Measurements from ENCODE around the gene ZCCHC2. TPM values are rescaled to one million over a fixed set of nuclear protein-coding genes. Genes with fewer than 3 reads are reported as not detected.

ZCCHC2 gene
- total RNA-seq, 1 experiment from 2014 or later = 12.4 TPM

- H3K23ac ChIP-seq (ENCODE audit: insufficient read length, low read depth, low read length) = no peak overlapping the region
- H3K27me3 ChIP-seq (ENCODE audit: insufficient read depth, low read length) = no peaks in the 10 kb centered on the region
- no peak overlapping the region for H3T11ph ChIP-seq (ENCODE audit: low read length)
- no peak overlapping the region for H2BK12ac ChIP-seq (ENCODE audit: insufficient read length, low read depth, low read length)
- no peak overlapping the region for H4K91ac ChIP-seq (ENCODE audit: insufficient read length, low read depth, low read length)
- H3K4me1 ChIP-seq (ENCODE audit: insufficient read depth, low read length) = no peaks in the 10 kb centered on the region
- no peak overlapping the region for H3K27ac ChIP-seq (ENCODE audit: insufficient read length, low read depth, low read length)
- H2BK5ac ChIP-seq (ENCODE audit: insufficient read length, low read length) = no peak overlapping the region
- H3K23me2 ChIP-seq (ENCODE audit: insufficient read length, low read depth, low read length, poor library complexity, severe bottlenecking) = no peaks in the 10 kb centered on the region
- no peak overlapping the region for H2BK20ac ChIP-seq (ENCODE audit: low read depth, low read length, poor library complexity, severe bottlenecking)
- H4K8ac ChIP-seq (replicated peaks; ENCODE audit: insufficient read length, low read depth, low read length) = no peak overlapping the region
- TF ChIP-seq CTCF (conservative IDR thresholded peaks at IDR 0.05) = no peak
- peaks cover 2 to 3% of the 10 kb centered on the region in 2 experiments; a peak in 2 of 4 replicates for H3K4me1 Mint-ChIP-seq
- H3K79me1 ChIP-seq (ENCODE audit: insufficient read depth, low read depth, low read length, poor library complexity, severe bottlenecking) = no peaks in the 10 kb centered on the region
- no peak overlapping the region for H3K4me3 Mint-ChIP-seq
- no peak overlapping the region for H2BK15ac ChIP-seq (ENCODE audit: low read depth, low read length)
- no peak overlapping the region for H2BK120ac ChIP-seq (ENCODE audit: low read depth, low read length, poor library complexity, severe bottlenecking)
- no peak overlapping the region for H2AK5ac ChIP-seq (ENCODE audit: insufficient read length, low read length)
- no peak overlapping the region for H3K18ac ChIP-seq (ENCODE audit: insufficient read length, low read depth, low read length)
- no peaks in the 10 kb centered on the region for H3K27me3 Mint-ChIP-seq (ENCODE audit: low read depth)
- H3K9ac ChIP-seq (ENCODE audit: extremely low read depth, insufficient read length, low read length) = no peak overlapping the region
- no peak overlapping the region for H2AFZ ChIP-seq (ENCODE audit: low read length)
- no peak overlapping the region for H3K14ac ChIP-seq (ENCODE audit: insufficient read depth, low read length)
- H3K4ac ChIP-seq (ENCODE audit: low read depth, low read length) = no peak overlapping the region
- H3K9me3 Mint-ChIP-seq = no peaks in the 10 kb centered on the region
- DNase-seq = no peak
- H3K36me3 Mint-ChIP-seq (ENCODE audit: insufficient read depth in 1 of 3, low read depth in 3 of 3) = no peaks in the 10 kb centered on the region; a peak in 1 of 7 replicates
- no peaks in the 10 kb centered on the region for H4K20me1 ChIP-seq (ENCODE audit: control insufficient read depth, insufficient read depth, insufficient read length)
- H3K9me3 ChIP-seq (ENCODE audit: control insufficient read depth, low read depth, low read length) = no peaks in the 10 kb centered on the region
- no peak overlapping the region for H3K4me2 ChIP-seq (ENCODE audit: insufficient read depth, insufficient read length, low read length)
- H3K27ac Mint-ChIP-seq = no peak overlapping the region
- H4K5ac ChIP-seq (ENCODE audit: insufficient read length, low read depth, low read length) = no peak overlapping the region
- H3K56ac ChIP-seq (ENCODE audit: insufficient read length, low read depth, low read length) = no peak overlapping the region
- no peaks in the 10 kb centered on the region for H3K79me2 ChIP-seq (ENCODE audit: insufficient read depth, low read length)
These were observed 21.7 kb upstream of the ZCCHC2 start for GRCh38 chr18:62500966-62501591.

Measured in H9 (cell line).